GM23338 (cell line): ENCODE measurements around the gene SYCP2. TPM values are rescaled to one million over a fixed set of nuclear protein-coding genes. Genes with fewer than 3 reads are reported as not detected.

Source experiments
- ATAC-seq: fragments of 200-7000 bp; cut with Tn5 transposase; 3 replicates; pipeline ENCODE4 v1.9.1; 2020
- DNase-seq: peaks from one replicate; pipeline ENCODE4 v3.0.0-alpha.2; 2015; ENCODE audit warnings: low spot score
- H2AFZ ChIP-seq: fragments of 200-600 bp; sonication (generic); 2 replicates; pipeline ENCODE4 v1.8.0; 2016; ENCODE audit warnings: antibody characterized with exemption, mild to moderate bottlenecking, moderate library complexity
- H3F3A ChIP-seq: fragments of 200-600 bp; sonication (generic); replicated peaks from 2 replicates; pipeline ENCODE4 v1.8.0; 2017; ENCODE audit warnings: antibody characterized with exemption, mixed run types, low read depth
- H3K27ac ChIP-seq: fragments of 200-600 bp; sonication (generic); 2 replicates; pipeline ENCODE4 v1.6.1; 2016; ENCODE audit warnings: low read depth
- H3K27me3 ChIP-seq: fragments of 200-600 bp; sonication (generic); 2 replicates; pipeline ENCODE4 v1.8.0; 2016; ENCODE audit warnings: mild to moderate bottlenecking, mixed run types, moderate library complexity; ENCODE audit not compliant: insufficient read depth
- H3K36me3 ChIP-seq: fragments of 200-600 bp; sonication (generic); 2 replicates; pipeline ENCODE4 v1.8.0; 2016; ENCODE audit warnings: mild to moderate bottlenecking; ENCODE audit not compliant: insufficient read depth
- H3K4me1 ChIP-seq: fragments of 200-600 bp; sonication (generic); 2 replicates; pipeline ENCODE4 v1.8.0; 2016; ENCODE audit warnings: mild to moderate bottlenecking, moderate library complexity; ENCODE audit not compliant: insufficient read depth
- H3K4me2 ChIP-seq: fragments of 200-600 bp; sonication (generic); 2 replicates; pipeline ENCODE4 v1.7.1; 2017; ENCODE audit warnings: mixed run types
- H3K4me3 ChIP-seq: fragments of 200-600 bp; sonication (generic); 2 replicates; pipeline ENCODE4 v1.6.1; 2016; ENCODE audit warnings: mixed run types
- H3K79me2 ChIP-seq: fragments of 200-600 bp; sonication (generic); replicated peaks from 2 replicates; pipeline ENCODE4 v1.8.0; 2017; ENCODE audit warnings: mild to moderate bottlenecking; ENCODE audit not compliant: insufficient read depth
- H3K9me2 ChIP-seq: fragments of 200-600 bp; sonication (generic); 2 replicates; pipeline ENCODE4 v1.8.0; 2017; ENCODE audit not compliant: insufficient read depth
- H4K20me1 ChIP-seq: fragments of 200-600 bp; sonication (generic); replicated peaks from 2 replicates; pipeline ENCODE4 v1.8.0; 2017; ENCODE audit warnings: mild to moderate bottlenecking; ENCODE audit not compliant: insufficient read depth
- H3K27ac Mint-ChIP-seq: 2 replicates; pipeline ENCODE4 v1.8.0; 2020; ENCODE audit warnings: inconsistent platforms, mild to moderate bottlenecking, moderate library complexity, mixed read lengths
- H3K27me3 Mint-ChIP-seq: 3 replicates; pipeline ENCODE4 v1.8.0; 2022; ENCODE audit warnings: low read depth, mild to moderate bottlenecking, moderate library complexity, mixed read lengths, inconsistent platforms; ENCODE audit not compliant: insufficient read depth, poor library complexity
- H3K36me3 Mint-ChIP-seq: 3 replicates; pipeline ENCODE4 v1.8.0; 2021; ENCODE audit warnings: low read depth, mild to moderate bottlenecking, inconsistent platforms, moderate library complexity, mixed read lengths
- H3K4me1 Mint-ChIP-seq: 3 replicates; pipeline ENCODE4 v1.8.0; 2020; ENCODE audit warnings: mild to moderate bottlenecking, inconsistent platforms, mixed read lengths
- H3K4me3 Mint-ChIP-seq: 3 replicates; pipeline ENCODE4 v1.8.0; 2021; ENCODE audit warnings: moderate library complexity, mild to moderate bottlenecking, inconsistent platforms, mixed read lengths
- H3K9me3 Mint-ChIP-seq: 3 replicates; pipeline ENCODE4 v1.8.0; 2020; ENCODE audit warnings: moderate library complexity, mild to moderate bottlenecking, inconsistent platforms, mixed read lengths
- CREB1 ChIP-seq: fragments of 250-450 bp; sonication (Bioruptor Pico); IDR thresholded peaks from 2 replicates; pipeline ENCODE4 v1.5.0; 2020; ENCODE audit warnings: low read depth, mild to moderate bottlenecking, moderate library complexity
- EZH2 ChIP-seq: fragments of 200-600 bp; sonication (generic); IDR thresholded peaks from one replicate; pipeline ENCODE4 v1.8.0; 2017; ENCODE audit warnings: antibody characterized with exemption, mild to moderate bottlenecking, low read depth; ENCODE audit not compliant: unreplicated experiment
- EZH2phosphoT487 ChIP-seq: fragments of 200-600 bp; sonication (generic); IDR thresholded peaks from one replicate; pipeline ENCODE4 v1.8.1; 2018; ENCODE audit warnings: antibody characterized with exemption; ENCODE audit not compliant: unreplicated experiment
- JUNB ChIP-seq: IDR thresholded peaks from one replicate; pipeline ENCODE4 v1.6.1; 2016; ENCODE audit warnings: antibody characterized with exemption; ENCODE audit not compliant: unreplicated experiment
- NANOG ChIP-seq: IDR thresholded peaks from 2 replicates; pipeline ENCODE4 v1.6.1; 2016; ENCODE audit warnings: antibody characterized with exemption, borderline replicate concordance
- POLR2AphosphoS5 ChIP-seq: IDR thresholded peaks from 2 replicates; pipeline ENCODE4 v1.6.1; 2016; ENCODE audit warnings: antibody characterized with exemption, low read depth
- STAT1 ChIP-seq: IDR thresholded peaks from one replicate; pipeline ENCODE4 v1.6.1; 2016; ENCODE audit warnings: antibody characterized with exemption; ENCODE audit not compliant: unreplicated experiment
- ZNF331 ChIP-seq: fragments of 250-450 bp; sonication (Bioruptor Pico); IDR thresholded peaks from 2 replicates; pipeline ENCODE4 v1.5.0; 2020; ENCODE audit warnings: low read depth, mild to moderate bottlenecking, moderate library complexity
- polyA plus RNA-seq: library from polyadenylated mRNA; unstranded; fragments of >200 nt; fragmentation: Nextera tagmentation; extraction: Ambion mirVana; gene quantifications from 2 replicates; pipeline ENCODE4 v1.2.1, GENCODE V29; 2016
- total RNA-seq: library from RNA; depleted of rRNA; stranded (reverse); fragments of >200 nt; shearing (Covaris generic); gene quantifications from 2 replicates; pipeline ENCODE4 v1.2.3, GENCODE V29; 2014
- TF ChIP-seq, protein P1 (sequence below): fragments of 250-450 bp; sonication (Bioruptor Pico); IDR thresholded peaks from 2 replicates; pipeline ENCODE4 v1.5.0; 2020; ENCODE audit warnings: mild to moderate bottlenecking, moderate library complexity
- TF ChIP-seq, protein P2 (sequence below): IDR thresholded peaks from 2 replicates; pipeline ENCODE4 v1.6.1; 2016; ENCODE audit warnings: antibody characterized with exemption
- TF ChIP-seq, protein P3 (sequence below), 2 experiments: fragments of 200-600 bp in 1 of 2; sonication (generic) in 1 of 2; conservative IDR thresholded peaks; 2 replicates each; pipeline versions ENCODE4 v1.5.1 to v1.6.1; 2016 to 2017; ENCODE audit warnings: antibody characterized with exemption in 2 of 2, low read depth in 2 of 2, mild to moderate bottlenecking in 2 of 2, moderate library complexity in 1 of 2

Gene SYCP2
- total and polyA plus RNA-seq, 2 experiments from 2014 or later: 0.50 to 2.1 TPM

DNA sequence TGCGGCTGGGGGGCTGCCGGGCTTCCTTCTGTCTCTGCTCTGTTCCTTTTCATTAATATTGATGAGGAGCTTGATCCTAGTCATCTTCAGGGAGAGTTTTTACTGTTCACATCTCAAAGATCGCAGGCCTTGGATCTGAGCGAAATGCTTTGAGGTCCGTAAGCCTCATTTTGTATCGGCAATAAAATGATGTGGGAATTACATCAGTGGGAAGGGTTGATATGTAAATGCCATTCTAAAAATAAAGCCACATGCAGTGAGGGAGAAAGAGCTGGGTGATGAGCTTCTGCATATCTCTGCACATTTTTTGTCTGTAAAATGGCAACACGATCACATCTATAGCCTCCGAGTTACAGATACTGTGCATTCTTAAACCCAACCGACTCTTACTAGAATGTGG, 49.6 kb upstream of the SYCP2 start (continued):
- TF ChIP-seq, protein P1, sequence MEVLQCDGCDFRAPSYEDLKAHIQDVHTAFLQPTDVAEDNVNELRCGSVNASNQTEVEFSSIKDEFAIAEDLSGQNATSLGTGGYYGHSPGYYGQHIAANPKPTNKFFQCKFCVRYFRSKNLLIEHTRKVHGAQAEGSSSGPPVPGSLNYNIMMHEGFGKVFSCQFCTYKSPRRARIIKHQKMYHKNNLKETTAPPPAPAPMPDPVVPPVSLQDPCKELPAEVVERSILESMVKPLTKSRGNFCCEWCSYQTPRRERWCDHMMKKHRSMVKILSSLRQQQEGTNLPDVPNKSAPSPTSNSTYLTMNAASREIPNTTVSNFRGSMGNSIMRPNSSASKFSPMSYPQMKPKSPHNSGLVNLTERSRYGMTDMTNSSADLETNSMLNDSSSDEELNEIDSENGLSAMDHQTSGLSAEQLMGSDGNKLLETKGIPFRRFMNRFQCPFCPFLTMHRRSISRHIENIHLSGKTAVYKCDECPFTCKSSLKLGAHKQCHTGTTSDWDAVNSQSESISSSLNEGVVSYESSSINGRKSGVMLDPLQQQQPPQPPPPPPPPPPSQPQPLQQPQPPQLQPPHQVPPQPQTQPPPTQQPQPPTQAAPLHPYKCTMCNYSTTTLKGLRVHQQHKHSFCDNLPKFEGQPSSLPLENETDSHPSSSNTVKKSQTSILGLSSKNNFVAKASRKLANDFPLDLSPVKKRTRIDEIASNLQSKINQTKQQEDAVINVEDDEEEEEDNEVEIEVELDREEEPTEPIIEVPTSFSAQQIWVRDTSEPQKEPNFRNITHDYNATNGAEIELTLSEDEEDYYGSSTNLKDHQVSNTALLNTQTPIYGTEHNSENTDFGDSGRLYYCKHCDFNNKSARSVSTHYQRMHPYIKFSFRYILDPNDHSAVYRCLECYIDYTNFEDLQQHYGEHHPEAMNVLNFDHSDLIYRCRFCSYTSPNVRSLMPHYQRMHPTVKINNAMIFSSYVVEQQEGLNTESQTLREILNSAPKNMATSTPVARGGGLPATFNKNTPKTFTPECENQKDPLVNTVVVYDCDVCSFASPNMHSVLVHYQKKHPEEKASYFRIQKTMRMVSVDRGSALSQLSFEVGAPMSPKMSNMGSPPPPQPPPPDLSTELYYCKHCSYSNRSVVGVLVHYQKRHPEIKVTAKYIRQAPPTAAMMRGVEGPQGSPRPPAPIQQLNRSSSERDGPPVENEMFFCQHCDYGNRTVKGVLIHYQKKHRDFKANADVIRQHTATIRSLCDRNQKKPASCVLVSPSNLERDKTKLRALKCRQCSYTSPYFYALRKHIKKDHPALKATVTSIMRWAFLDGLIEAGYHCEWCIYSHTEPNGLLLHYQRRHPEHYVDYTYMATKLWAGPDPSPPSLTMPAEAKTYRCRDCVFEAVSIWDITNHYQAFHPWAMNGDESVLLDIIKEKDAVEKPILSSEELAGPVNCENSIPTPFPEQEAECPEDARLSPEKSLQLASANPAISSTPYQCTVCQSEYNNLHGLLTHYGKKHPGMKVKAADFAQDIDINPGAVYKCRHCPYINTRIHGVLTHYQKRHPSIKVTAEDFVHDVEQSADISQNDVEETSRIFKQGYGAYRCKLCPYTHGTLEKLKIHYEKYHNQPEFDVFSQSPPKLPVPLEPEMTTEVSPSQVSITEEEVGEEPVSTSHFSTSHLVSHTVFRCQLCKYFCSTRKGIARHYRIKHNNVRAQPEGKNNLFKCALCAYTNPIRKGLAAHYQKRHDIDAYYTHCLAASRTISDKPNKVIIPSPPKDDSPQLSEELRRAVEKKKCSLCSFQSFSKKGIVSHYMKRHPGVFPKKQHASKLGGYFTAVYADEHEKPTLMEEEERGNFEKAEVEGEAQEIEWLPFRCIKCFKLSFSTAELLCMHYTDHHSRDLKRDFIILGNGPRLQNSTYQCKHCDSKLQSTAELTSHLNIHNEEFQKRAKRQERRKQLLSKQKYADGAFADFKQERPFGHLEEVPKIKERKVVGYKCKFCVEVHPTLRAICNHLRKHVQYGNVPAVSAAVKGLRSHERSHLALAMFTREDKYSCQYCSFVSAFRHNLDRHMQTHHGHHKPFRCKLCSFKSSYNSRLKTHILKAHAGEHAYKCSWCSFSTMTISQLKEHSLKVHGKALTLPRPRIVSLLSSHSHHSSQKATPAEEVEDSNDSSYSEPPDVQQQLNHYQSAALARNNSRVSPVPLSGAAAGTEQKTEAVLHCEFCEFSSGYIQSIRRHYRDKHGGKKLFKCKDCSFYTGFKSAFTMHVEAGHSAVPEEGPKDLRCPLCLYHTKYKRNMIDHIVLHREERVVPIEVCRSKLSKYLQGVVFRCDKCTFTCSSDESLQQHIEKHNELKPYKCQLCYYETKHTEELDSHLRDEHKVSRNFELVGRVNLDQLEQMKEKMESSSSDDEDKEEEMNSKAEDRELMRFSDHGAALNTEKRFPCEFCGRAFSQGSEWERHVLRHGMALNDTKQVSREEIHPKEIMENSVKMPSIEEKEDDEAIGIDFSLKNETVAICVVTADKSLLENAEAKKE (CRISPR knock-in tag): no peak
- TF ChIP-seq POLR2AphosphoS5 (no peak), ZNF331 (CRISPR knock-in tag) (no peak), NANOG (no peak), EZH2 (no peak), STAT1 (no peak)
- TF ChIP-seq, protein P2, sequence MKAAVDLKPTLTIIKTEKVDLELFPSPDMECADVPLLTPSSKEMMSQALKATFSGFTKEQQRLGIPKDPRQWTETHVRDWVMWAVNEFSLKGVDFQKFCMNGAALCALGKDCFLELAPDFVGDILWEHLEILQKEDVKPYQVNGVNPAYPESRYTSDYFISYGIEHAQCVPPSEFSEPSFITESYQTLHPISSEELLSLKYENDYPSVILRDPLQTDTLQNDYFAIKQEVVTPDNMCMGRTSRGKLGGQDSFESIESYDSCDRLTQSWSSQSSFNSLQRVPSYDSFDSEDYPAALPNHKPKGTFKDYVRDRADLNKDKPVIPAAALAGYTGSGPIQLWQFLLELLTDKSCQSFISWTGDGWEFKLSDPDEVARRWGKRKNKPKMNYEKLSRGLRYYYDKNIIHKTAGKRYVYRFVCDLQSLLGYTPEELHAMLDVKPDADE: no peak

DNA sequence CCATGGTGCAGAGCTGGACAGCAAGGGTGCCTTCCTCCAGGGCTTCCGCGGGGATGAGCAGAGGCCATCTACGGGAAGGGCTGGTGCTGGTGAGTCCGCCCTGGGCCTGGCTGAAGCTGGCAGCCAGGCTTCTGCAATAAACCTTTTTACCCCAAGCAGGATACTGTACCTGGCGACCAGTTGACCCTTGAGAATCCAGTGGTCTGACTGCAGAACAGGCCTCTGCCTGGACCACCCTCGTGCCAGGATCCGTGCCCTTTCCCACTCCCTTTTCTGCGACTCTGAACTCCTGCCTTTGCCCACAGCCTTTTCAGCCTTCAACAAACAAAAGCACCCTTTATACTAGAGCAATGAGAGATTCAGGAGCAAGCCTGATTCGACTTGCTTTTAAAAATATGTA, 43.6 kb upstream of the SYCP2 start:
- Histone ChIP-seq H3K79me2 (no peaks in the 10 kb centered on the region), H3K27ac (no peak overlapping the region)
- ATAC-seq: no peak
- TF ChIP-seq STAT1 (no peak), EZH2 (no peak), ZNF331 (CRISPR knock-in tag) (no peak), CREB1 (no peak), JUNB (no peak), EZH2phosphoT487 (no peak), POLR2AphosphoS5 (no peak)
- TF ChIP-seq, protein P3, sequence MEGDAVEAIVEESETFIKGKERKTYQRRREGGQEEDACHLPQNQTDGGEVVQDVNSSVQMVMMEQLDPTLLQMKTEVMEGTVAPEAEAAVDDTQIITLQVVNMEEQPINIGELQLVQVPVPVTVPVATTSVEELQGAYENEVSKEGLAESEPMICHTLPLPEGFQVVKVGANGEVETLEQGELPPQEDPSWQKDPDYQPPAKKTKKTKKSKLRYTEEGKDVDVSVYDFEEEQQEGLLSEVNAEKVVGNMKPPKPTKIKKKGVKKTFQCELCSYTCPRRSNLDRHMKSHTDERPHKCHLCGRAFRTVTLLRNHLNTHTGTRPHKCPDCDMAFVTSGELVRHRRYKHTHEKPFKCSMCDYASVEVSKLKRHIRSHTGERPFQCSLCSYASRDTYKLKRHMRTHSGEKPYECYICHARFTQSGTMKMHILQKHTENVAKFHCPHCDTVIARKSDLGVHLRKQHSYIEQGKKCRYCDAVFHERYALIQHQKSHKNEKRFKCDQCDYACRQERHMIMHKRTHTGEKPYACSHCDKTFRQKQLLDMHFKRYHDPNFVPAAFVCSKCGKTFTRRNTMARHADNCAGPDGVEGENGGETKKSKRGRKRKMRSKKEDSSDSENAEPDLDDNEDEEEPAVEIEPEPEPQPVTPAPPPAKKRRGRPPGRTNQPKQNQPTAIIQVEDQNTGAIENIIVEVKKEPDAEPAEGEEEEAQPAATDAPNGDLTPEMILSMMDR (conservative IDR thresholded peaks at IDR 0.05; ENCODE audit: low read depth in 2 of 2): no peak
- TF ChIP-seq, protein P2: no peak

More for the DNA sequence above, 43.6 kb upstream of the SYCP2 start:
- Histone ChIP-seq H3K9me2 (no peaks in the 10 kb centered on the region), H3K27me3 (no peaks in the 10 kb centered on the region), H3K4me2 (no peak overlapping the region), H3K4me1 (no peaks in the 10 kb centered on the region), H2AFZ (no peak overlapping the region), H3K4me3 (no peak overlapping the region), H3K36me3 (no peaks in the 10 kb centered on the region), H3F3A (no peaks in the 10 kb centered on the region), H4K20me1 (no peaks in the 10 kb centered on the region)
- peaks cover 1% of the 10 kb centered on the region for H3K27me3 Mint-ChIP-seq
- no peaks in the 10 kb centered on the region for H3K36me3 Mint-ChIP-seq
- H3K4me3 Mint-ChIP-seq: no peak overlapping the region
- H3K27ac Mint-ChIP-seq: no peak overlapping the region
- H3K4me1 Mint-ChIP-seq: no peaks in the 10 kb centered on the region
- DNase-seq: no peak
- H3K9me3 Mint-ChIP-seq: no peaks in the 10 kb centered on the region
